Measurements from ENCODE around the gene FOXC1. TPM values are rescaled to one million over a fixed set of nuclear protein-coding genes. Genes with fewer than 3 reads are reported as not detected.

FOXC1 gene
- total RNA-seq, 1 experiment from 2014 or later: 40.7 TPM

GRCh38 chr6:1593958-1594314 is 15.8 kb upstream of the FOXC1 start:
- no peaks in the 10 kb centered on the region for H3K79me2 ChIP-seq (ENCODE audit: insufficient read depth, low read length)
- H3K9me2 ChIP-seq (ENCODE audit: insufficient read depth): no peaks in the 10 kb centered on the region
- no TSS peak for BruUV-seq (replicated peaks)
- no peak for ATAC-seq
- no peaks in the 10 kb centered on the region for H3K9me3 ChIP-seq (ENCODE audit: control insufficient read depth in 1 of 2, insufficient read depth in 1 of 2, low read depth in 1 of 2, low read length in 2 of 2)
- intact Hi-C loops (cut with micrococcal nuclease): loop anchor here (10.0 kb wide), 1 partner anchor 1461 kb away; no protein-coding TSS in a partner anchor
- no peak overlapping the region for H2AFZ ChIP-seq (ENCODE audit: low read depth, low read length, poor library complexity, severe bottlenecking)
- no peaks in the 10 kb centered on the region for H3K36me3 ChIP-seq (ENCODE audit: control insufficient read depth in 1 of 2, insufficient read depth in 2 of 2, low read length in 2 of 2)
- no peak for DNase-seq (ENCODE audit: low read depth, low spot score)
- ChIA-PET POLR2A (no interaction called here), CTCF (interaction anchor here (1.3 kb wide), 1 partner anchor 1144 kb away, joined by 3 read pairs; no protein-coding TSS in a partner anchor), RAD21 (ENCODE audit: low non-redundant PET in 1 of 2, low total read pairs in 2 of 2, uncharacterized antibody in 2 of 2, unreplicated experiment in 2 of 2) (no interaction called here)
- no peaks in the 10 kb centered on the region for H4K20me1 ChIP-seq (ENCODE audit: insufficient read depth)
- no peak overlapping the region for H3K9ac ChIP-seq (ENCODE audit: low read length)
- no peak for TF ChIP-seq POLR2A (IDR thresholded peaks at IDR 0.05; ENCODE audit: borderline replicate concordance, extremely low read depth, insufficient read depth, insufficient read length)
- no peak for TF ChIP-seq TCF7L2 (IDR thresholded peaks at IDR 0.05; ENCODE audit: borderline replicate concordance, extremely low read depth, insufficient read depth, insufficient read length)
- TF ChIP-seq ELF1 (IDR thresholded peaks at IDR 0.05; ENCODE audit: borderline replicate concordance, low read depth): no peak
- no peak for TF ChIP-seq SRF (IDR thresholded peaks at IDR 0.05; ENCODE audit: low read depth)
- TF ChIP-seq CTCF (IDR thresholded peaks at IDR 0.05 in 2 of 3, conservative IDR thresholded peaks at IDR 0.05 in 1 of 3; ENCODE audit: borderline replicate concordance in 1 of 3, insufficient read depth in 1 of 3, low read depth in 2 of 3, low read length in 2 of 3): no peak
- TF ChIP-seq EGR1 (IDR thresholded peaks at IDR 0.05; ENCODE audit: low read depth): no peak
- TF ChIP-seq SIN3A (IDR thresholded peaks at IDR 0.05; ENCODE audit: low read depth): no peak
- no peak for TF ChIP-seq JUND (IDR thresholded peaks at IDR 0.05)
- TF ChIP-seq ZFX (IDR thresholded peaks at IDR 0.05): no peak
- TF ChIP-seq SP1 (IDR thresholded peaks at IDR 0.05; ENCODE audit: low read depth): no peak
- TF ChIP-seq RAD21 (IDR thresholded peaks at IDR 0.05; ENCODE audit: low read depth): no peak
- H3K4me3 ChIP-seq (replicated peaks in 1 of 2; ENCODE audit: low read depth in 1 of 2, low read length in 2 of 2): no peak overlapping the region
- 0 out of 2 replicates have a peak, but pooled peaks cover 3% of the 10 kb centered on the region for H3K27me3 ChIP-seq (ENCODE audit: insufficient read depth, low read length)
- no peak overlapping the region for H3K27ac ChIP-seq (ENCODE audit: low read depth, low read length)
- H3K4me1 ChIP-seq (ENCODE audit: control insufficient read depth in 1 of 2, insufficient read depth in 2 of 2, low read length in 2 of 2): peaks cover 2 to 7% of the 10 kb centered on the region in 2 experiments; a peak in 2 of 4 replicates
- H3K4me2 ChIP-seq (ENCODE audit: low read length): no peak overlapping the region

Measured in HCT116 (cell line).